PC-9 (cell line): Measurements from ENCODE around the gene A2ML1. TPM values are rescaled to one million over a fixed set of nuclear protein-coding genes. Genes with fewer than 3 reads are reported as not detected.
"Not testable (repeated sequence)": the region's sequence is repeated elsewhere in the genome, so short reads cannot be mapped to it uniquely, and the experiment has no call there.

Experiments used
- BruUV-seq: library from RNA; stranded (reverse); fragments of 400-500 nt; replicated peaks from 2 replicates; lab custom pipeline; 2021; lab: Mats Ljungman, UMichigan
- CTCF ChIA-PET: fragments of 300-600 bp; sonication (Branson Sonifier 250); formaldehyde crosslinking; loops from one replicate; lab custom pipeline; 2022; ENCODE audit warnings: antibody characterized with exemption; lab: Charles Lee
- POLR2A ChIA-PET: fragments of 300-600 bp; sonication (Branson Sonifier 250); formaldehyde crosslinking; loops from one replicate; lab custom pipeline; 2022; ENCODE audit warnings: antibody characterized with exemption; ENCODE audit not compliant: unreplicated experiment; lab: Charles Lee
- DNase-seq, 2 experiments: peaks; one replicate each; pipeline versions ENCODE4 v3.0.0 to v3.0.0-alpha.2; 2015 to 2022; ENCODE audit warnings: mixed read lengths in 1 of 2
- H2AFZ ChIP-seq: fragments of 200-600 bp; sonication (generic); 2 replicates; pipeline ENCODE4 v1.8.1; 2017; ENCODE audit warnings: antibody characterized with exemption
- H3F3A ChIP-seq: fragments of 200-600 bp; sonication (generic); 2 replicates; pipeline ENCODE4 v1.8.1; 2017; ENCODE audit warnings: antibody characterized with exemption, mild to moderate bottlenecking, low read depth; ENCODE audit not compliant: insufficient read depth
- H3K27ac ChIP-seq: fragments of 200-600 bp; sonication (generic); 2 replicates; pipeline ENCODE4 v1.6.1; 2016; ENCODE audit warnings: mixed run types
- H3K27me3 ChIP-seq: fragments of 200-600 bp; sonication (generic); 2 replicates; pipeline ENCODE4 v1.6.1; 2016; ENCODE audit warnings: low read depth, mixed run types; ENCODE audit not compliant: insufficient read depth
- H3K36me3 ChIP-seq: fragments of 200-600 bp; sonication (generic); 2 replicates; pipeline ENCODE4 v1.6.1; 2016; ENCODE audit warnings: low read depth, mixed run types
- H3K4me1 ChIP-seq: fragments of 200-600 bp; sonication (generic); replicated peaks from 2 replicates; pipeline ENCODE4 v1.6.1; 2016; ENCODE audit warnings: mixed run types; ENCODE audit not compliant: insufficient read depth
- H3K4me2 ChIP-seq: fragments of 200-600 bp; sonication (generic); 2 replicates; pipeline ENCODE4 v1.6.1; 2017; ENCODE audit warnings: mixed run types
- H3K4me3 ChIP-seq: fragments of 200-600 bp; sonication (generic); 2 replicates; pipeline ENCODE4 v1.6.1; 2016; ENCODE audit warnings: mixed run types
- H3K79me2 ChIP-seq: fragments of 200-600 bp; sonication (generic); 2 replicates; pipeline ENCODE4 v1.6.1; 2017; ENCODE audit warnings: low read depth, mixed run types
- H3K9me2 ChIP-seq: fragments of 200-600 bp; sonication (generic); 2 replicates; pipeline ENCODE4 v1.8.1; 2017; ENCODE audit warnings: mild to moderate bottlenecking; ENCODE audit not compliant: insufficient read depth
- H3K9me3 ChIP-seq: fragments of 200-600 bp; sonication (generic); 2 replicates; pipeline ENCODE4 v1.8.1; 2016; ENCODE audit warnings: low read depth; ENCODE audit not compliant: insufficient read depth
- H4K20me1 ChIP-seq: fragments of 200-600 bp; sonication (generic); 2 replicates; pipeline ENCODE4 v1.8.1; 2017; ENCODE audit not compliant: insufficient read depth
- CTCF ChIP-seq: fragments of 200-600 bp; sonication (generic); conservative IDR thresholded peaks from 2 replicates; pipeline ENCODE4 v1.6.1; 2017; ENCODE audit warnings: mixed run types, antibody characterized with exemption, mild to moderate bottlenecking, moderate library complexity
- EZH2 ChIP-seq: fragments of 200-600 bp; sonication (generic); IDR thresholded peaks from 2 replicates; pipeline ENCODE4 v1.8.0; 2017; ENCODE audit warnings: antibody characterized with exemption, low read depth
- intact Hi-C: fragments of 100-400 bp; cut with micrococcal nuclease; formaldehyde crosslinking; loops from one replicate; pipeline ENCODE4 v1.10.0; 2022; ENCODE audit not compliant: unreplicated experiment
- total RNA-seq: library from RNA; stranded (reverse); gene quantifications from 2 replicates; pipeline ENCODE4 v1.2.3, GENCODE V29; 2021

A2ML1 gene
- total RNA-seq, 1 experiment from 2014 or later, result 17.3 TPM

- Histone ChIP-seq H3K9me3 (no peaks in the 10 kb centered on the region), H2AFZ (no peak overlapping the region), H3K4me2 (no peak overlapping the region), H4K20me1 (no peaks in the 10 kb centered on the region), H3K27me3 (no peaks in the 10 kb centered on the region), H3K79me2 (peaks cover 8% of the 10 kb centered on the region; the same call in 1 of the 2 replicates), H3K36me3 (no peaks in the 10 kb centered on the region), H3K27ac (no peak overlapping the region), H3K4me3 (no peak overlapping the region), H3K9me2 (no peaks in the 10 kb centered on the region), H3K4me1 (peaks cover 32% of the 10 kb centered on the region), H3F3A (peaks cover 14% of the 10 kb centered on the region)
- POLR2A ChIA-PET, result interaction anchor here (0.7 kb wide), 1 partner anchor 31 kb away, joined by 3 read pairs; the partner anchor contains the start of gene M6PR
- no TSS peak for BruUV-seq
- CTCF ChIA-PET, result no interaction called here
- no peak for DNase-seq
- intact Hi-C loops, result loop anchor here (10.0 kb wide), 1 partner anchor 93 kb away; the partner anchor contains the start of gene A2ML1
- no peak for TF ChIP-seq CTCF
- TF ChIP-seq EZH2, result no peak
These were observed 95.3 kb downstream of the A2ML1 start for GRCh38 chr12:8917751-8918150.

- H3K4me2 ChIP-seq, CTCF ChIA-PET, H3K4me3 ChIP-seq, H3F3A ChIP-seq, H3K27ac ChIP-seq, H3K9me3 ChIP-seq, H2AFZ ChIP-seq, H3K9me2 ChIP-seq, POLR2A ChIA-PET, BruUV-seq, H3K36me3 ChIP-seq, H4K20me1 ChIP-seq, H3K27me3 ChIP-seq, DNase-seq, H3K79me2 ChIP-seq: not testable (repeated sequence)
- peaks cover 20% of the 10 kb centered on the region for H3K4me1 ChIP-seq
- intact Hi-C loops, result loop anchor here (10.0 kb wide), 1 partner anchor 95 kb away; the partner anchor contains the start of gene A2ML1
These were observed 97.2 kb downstream of the A2ML1 start for GRCh38 chr12:8919643-8920042.

- H3K4me3 ChIP-seq, result no peak overlapping the region
- BruUV-seq, result no TSS peak
- POLR2A ChIA-PET, result no interaction called here
- H2AFZ ChIP-seq, result no peak overlapping the region
- no peak overlapping the region for H3K27ac ChIP-seq
- H3K27me3 ChIP-seq, result no peaks in the 10 kb centered on the region
- no peaks in the 10 kb centered on the region for H3K9me3 ChIP-seq
- H3K4me1 ChIP-seq, result no peaks in the 10 kb centered on the region
- H3K9me2 ChIP-seq, result no peaks in the 10 kb centered on the region
- CTCF ChIA-PET, result no interaction called here
- TF ChIP-seq EZH2, result no peak
- no peak for TF ChIP-seq CTCF
- H3F3A ChIP-seq, result no peaks in the 10 kb centered on the region
- H3K36me3 ChIP-seq, result no peaks in the 10 kb centered on the region
- no peak overlapping the region for H3K4me2 ChIP-seq
- no peak for DNase-seq
- no peaks in the 10 kb centered on the region for H4K20me1 ChIP-seq
- intact Hi-C loops, result no loop called here
- no peaks in the 10 kb centered on the region for H3K79me2 ChIP-seq
These were observed 100.1 kb downstream of the A2ML1 start for GRCh38 chr12:8922544-8922943.

Other genes starting within 250 kb of the A2ML1 start
- gene AICDA, start 209.8 kb upstream of the A2ML1 start, total RNA-seq, result not detected in 2 replicates
- gene MFAP5, start 159.8 kb upstream of the A2ML1 start, total RNA-seq, result 14.6 and 18.9 TPM in 2 replicates
- 56.9 and 64.8 TPM in 2 replicates for gene RIMKLB, start 124.6 kb upstream of the A2ML1 start, total RNA-seq
- 40.7 and 50.9 TPM in 2 replicates for gene PHC1, start 91.9 kb downstream of the A2ML1 start, total RNA-seq
- gene M6PR, start 127.0 kb downstream of the A2ML1 start, total RNA-seq, result 237 and 266 TPM in 2 replicates
- 0.90 and 1.8 TPM in 2 replicates for gene KLRG1, start 166.9 kb downstream of the A2ML1 start, total RNA-seq